HepG2 (cell line): ENCODE results near the gene PALM. TPM values are rescaled to one million over a fixed set of nuclear protein-coding genes. Genes with fewer than 3 reads are reported as not detected.
A peak's percentile ranks its signal among the peaks of the same experiment; 100 is the strongest.

Experiments
- AGO2 ChIP-seq: fragments of 200-400 bp; formaldehyde crosslinking; optimal IDR thresholded peaks from 2 replicates; pipeline ENCODE3; 2017; ENCODE audit warnings: mild to moderate bottlenecking, low read depth, low read length, moderate library complexity
- ATRX ChIP-seq: sonication (generic); formaldehyde crosslinking; IDR thresholded peaks from 2 replicates; pipeline ENCODE4 v1.4.0; 2020; ENCODE audit warnings: missing genetic modification reagents, borderline replicate concordance
- KAT7 ChIP-seq: IDR thresholded peaks from 2 replicates; pipeline ENCODE4 v1.6.1; 2018; ENCODE audit warnings: borderline replicate concordance, missing compliant biosample characterization
- KDM3A ChIP-seq: IDR thresholded peaks from 2 replicates; pipeline ENCODE4 v1.6.1; 2018; ENCODE audit warnings: low read depth, missing compliant biosample characterization
- KLF12 ChIP-seq: sonication (generic); formaldehyde crosslinking; IDR thresholded peaks from 2 replicates; pipeline ENCODE4 v1.4.0; 2020; ENCODE audit warnings: missing genetic modification reagents, borderline replicate concordance
- KMT2B ChIP-seq: IDR thresholded peaks from 2 replicates; pipeline ENCODE4 v1.6.1; 2016; ENCODE audit warnings: missing genetic modification reagents, missing compliant biosample characterization
- MEF2D ChIP-seq: sonication (generic); formaldehyde crosslinking; IDR thresholded peaks from 2 replicates; pipeline ENCODE4 v1.5.1; 2020; ENCODE audit warnings: mild to moderate bottlenecking, missing genetic modification reagents
- NR3C1 ChIP-seq: sonication (generic); formaldehyde crosslinking; IDR thresholded peaks from 2 replicates; pipeline ENCODE4 v1.4.0; 2020; ENCODE audit warnings: missing genetic modification reagents
- RARA ChIP-seq: IDR thresholded peaks from 2 replicates; pipeline ENCODE4 v1.6.1; 2016; ENCODE audit warnings: missing genetic modification reagents, missing compliant biosample characterization
- RFXANK ChIP-seq: IDR thresholded peaks from 2 replicates; pipeline ENCODE4 v1.6.1; 2016
- SRY ChIP-seq: sonication (generic); formaldehyde crosslinking; IDR thresholded peaks from 2 replicates; pipeline ENCODE4 v1.8.0; 2022; ENCODE audit warnings: mild to moderate bottlenecking, missing genetic modification reagents
- XRCC5 ChIP-seq: fragments of 200-400 bp; formaldehyde crosslinking; optimal IDR thresholded peaks from 2 replicates; pipeline ENCODE3; 2017; ENCODE audit warnings: mild to moderate bottlenecking, low read length
- ZNF761 ChIP-seq: sonication (generic); formaldehyde crosslinking; conservative IDR thresholded peaks from 2 replicates; pipeline ENCODE4 v1.4.0; 2020; ENCODE audit warnings: mild to moderate bottlenecking, missing genetic modification reagents
- ZNF775 ChIP-seq: sonication (generic); formaldehyde crosslinking; IDR thresholded peaks from 2 replicates; pipeline ENCODE4 v1.4.0; 2020; ENCODE audit warnings: missing genetic modification reagents, mild to moderate bottlenecking, moderate library complexity, borderline replicate concordance
- ZSCAN25 ChIP-seq: sonication (generic); formaldehyde crosslinking; IDR thresholded peaks from 2 replicates; pipeline ENCODE4 v1.8.0; 2022; ENCODE audit warnings: mild to moderate bottlenecking, missing genetic modification reagents
- polyA plus RNA-seq, 8 experiments: library from polyadenylated mRNA; depleted of rRNA in 3 of 8; stranded (reverse) in 7 of 8; unstranded in 1 of 8; fragments of >200 nt; fragmentation: Illumina TruSeq in 4 of 8; extraction: Trizol in 4 of 8; gene quantifications; 2 replicates each; pipeline versions ENCODE4 v1.2.1 to v1.2.3, GENCODE V29; 2011 to 2016; ENCODE audit warnings: low read depth in 4 of 8, missing spikeins in 1 of 8, mixed read lengths in 1 of 8; ENCODE audit not compliant: insufficient read depth in 1 of 8
- total RNA-seq, 5 experiments: library from RNA; depleted of rRNA; stranded (reverse); fragments of >200 nt; fragmentation: Illumina TruSeq; extraction: Trizol; gene quantifications; 2 replicates each; pipeline ENCODE4 v1.2.3, GENCODE V29; 2016; ENCODE audit warnings: low read depth in 1 of 5
- TF ChIP-seq, protein P1 (sequence below): sonication (generic); formaldehyde crosslinking; IDR thresholded peaks from 2 replicates; pipeline ENCODE4 v1.4.0; 2020; ENCODE audit warnings: missing genetic modification reagents
- TF ChIP-seq, protein P2 (sequence below): sonication (generic); formaldehyde crosslinking; IDR thresholded peaks from 2 replicates; pipeline ENCODE4 v1.8.0; 2022; ENCODE audit warnings: missing genetic modification reagents, mild to moderate bottlenecking, borderline replicate concordance
- TF ChIP-seq, protein P3 (sequence below): sonication (generic); formaldehyde crosslinking; IDR thresholded peaks from 2 replicates; pipeline ENCODE4 v1.4.0; 2020; ENCODE audit warnings: mild to moderate bottlenecking, missing genetic modification reagents
- TF ChIP-seq, protein P4 (sequence below): IDR thresholded peaks from 2 replicates; pipeline ENCODE4 v1.6.1; 2016; ENCODE audit warnings: low read depth, missing genetic modification reagents, missing compliant biosample characterization

Gene PALM
- total and polyA plus RNA-seq, 2 of the 13 experiments (the other 11 are each of a cell fraction or from before 2014, with no cell fraction given), result 4.0 to 9.7 TPM

DNA sequence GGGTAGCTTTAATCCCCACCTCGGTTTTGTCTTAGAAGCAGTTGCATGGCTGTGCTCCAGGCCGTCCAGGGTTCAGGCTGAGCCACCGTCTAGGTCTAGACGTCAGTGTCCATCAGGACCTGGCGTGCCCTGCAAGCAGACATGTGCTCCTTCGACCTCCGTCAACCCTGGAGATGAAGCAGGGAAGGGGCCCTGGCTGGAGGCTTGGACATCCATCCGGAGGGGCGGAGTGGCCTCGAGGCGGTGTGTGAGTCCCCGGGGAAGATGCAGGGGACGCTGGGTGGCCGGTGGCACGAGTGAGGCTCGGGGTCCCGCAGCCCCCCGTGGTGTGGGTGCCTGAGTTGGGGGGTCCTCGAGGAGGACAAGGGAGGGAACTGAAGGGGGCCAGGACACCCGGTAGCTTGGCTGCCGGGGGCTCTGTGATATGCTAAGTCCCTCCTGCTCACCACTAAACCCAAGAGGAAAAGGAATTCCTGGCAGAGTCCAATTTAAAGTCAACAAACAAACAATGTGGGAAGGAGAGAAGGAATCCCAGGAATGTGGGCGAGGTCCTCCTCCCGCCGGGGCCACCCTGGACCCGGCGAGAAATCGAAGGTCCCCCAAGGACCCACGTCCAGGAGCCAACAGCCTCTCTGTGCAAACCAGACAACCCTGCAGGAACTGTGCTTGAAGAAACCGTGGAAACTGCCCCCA, 73.6 kb downstream of the PALM start (continued):
- TF ChIP-seq RFXANK (CRISPR knock-in tag) (no peak), RARA (peak; percentile 39; the same call in 1 of the 2 replicates), XRCC5 (no peak), AGO2 (no peak), KLF12 (no peak; the same call in 1 of the 2 replicates), ATRX (no peak), SRY (CRISPR knock-in tag) (no peak), NR3C1 (CRISPR knock-in tag) (no peak), KMT2B (CRISPR knock-in tag) (no peak), ZNF775 (CRISPR knock-in tag) (no peak), KAT7 (CRISPR knock-in tag) (no peak), ZSCAN25 (peak; percentile 77), MEF2D (CRISPR knock-in tag) (no peak), KDM3A (CRISPR knock-in tag) (0 out of 2 replicates have a peak, but pooled peaks have one; percentile 31), ZNF761 (CRISPR knock-in tag) (no peak)
- TF ChIP-seq, protein P1, sequence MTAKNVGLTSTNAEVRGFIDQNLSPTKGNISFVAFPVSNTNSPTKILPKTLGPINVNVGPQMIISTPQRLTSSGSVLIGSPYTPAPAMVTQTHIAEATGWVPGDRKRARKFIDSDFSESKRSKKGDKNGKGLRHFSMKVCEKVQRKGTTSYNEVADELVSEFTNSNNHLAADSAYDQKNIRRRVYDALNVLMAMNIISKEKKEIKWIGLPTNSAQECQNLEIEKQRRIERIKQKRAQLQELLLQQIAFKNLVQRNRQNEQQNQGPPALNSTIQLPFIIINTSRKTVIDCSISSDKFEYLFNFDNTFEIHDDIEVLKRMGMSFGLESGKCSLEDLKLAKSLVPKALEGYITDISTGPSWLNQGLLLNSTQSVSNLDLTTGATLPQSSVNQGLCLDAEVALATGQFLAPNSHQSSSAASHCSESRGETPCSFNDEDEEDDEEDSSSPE (CRISPR knock-in tag), result no peak; the same call in 1 of the 2 replicates
- TF ChIP-seq, protein P2, sequence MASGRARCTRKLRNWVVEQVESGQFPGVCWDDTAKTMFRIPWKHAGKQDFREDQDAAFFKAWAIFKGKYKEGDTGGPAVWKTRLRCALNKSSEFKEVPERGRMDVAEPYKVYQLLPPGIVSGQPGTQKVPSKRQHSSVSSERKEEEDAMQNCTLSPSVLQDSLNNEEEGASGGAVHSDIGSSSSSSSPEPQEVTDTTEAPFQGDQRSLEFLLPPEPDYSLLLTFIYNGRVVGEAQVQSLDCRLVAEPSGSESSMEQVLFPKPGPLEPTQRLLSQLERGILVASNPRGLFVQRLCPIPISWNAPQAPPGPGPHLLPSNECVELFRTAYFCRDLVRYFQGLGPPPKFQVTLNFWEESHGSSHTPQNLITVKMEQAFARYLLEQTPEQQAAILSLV, result no peak
- TF ChIP-seq, protein P3, sequence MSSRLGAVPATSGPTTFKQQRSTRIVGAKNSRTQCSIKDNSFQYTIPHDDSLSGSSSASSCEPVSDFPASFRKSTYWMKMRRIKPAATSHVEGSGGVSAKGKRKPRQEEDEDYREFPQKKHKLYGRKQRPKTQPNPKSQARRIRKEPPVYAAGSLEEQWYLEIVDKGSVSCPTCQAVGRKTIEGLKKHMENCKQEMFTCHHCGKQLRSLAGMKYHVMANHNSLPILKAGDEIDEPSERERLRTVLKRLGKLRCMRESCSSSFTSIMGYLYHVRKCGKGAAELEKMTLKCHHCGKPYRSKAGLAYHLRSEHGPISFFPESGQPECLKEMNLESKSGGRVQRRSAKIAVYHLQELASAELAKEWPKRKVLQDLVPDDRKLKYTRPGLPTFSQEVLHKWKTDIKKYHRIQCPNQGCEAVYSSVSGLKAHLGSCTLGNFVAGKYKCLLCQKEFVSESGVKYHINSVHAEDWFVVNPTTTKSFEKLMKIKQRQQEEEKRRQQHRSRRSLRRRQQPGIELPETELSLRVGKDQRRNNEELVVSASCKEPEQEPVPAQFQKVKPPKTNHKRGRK (CRISPR knock-in tag), result no peak
- TF ChIP-seq, protein P4, sequence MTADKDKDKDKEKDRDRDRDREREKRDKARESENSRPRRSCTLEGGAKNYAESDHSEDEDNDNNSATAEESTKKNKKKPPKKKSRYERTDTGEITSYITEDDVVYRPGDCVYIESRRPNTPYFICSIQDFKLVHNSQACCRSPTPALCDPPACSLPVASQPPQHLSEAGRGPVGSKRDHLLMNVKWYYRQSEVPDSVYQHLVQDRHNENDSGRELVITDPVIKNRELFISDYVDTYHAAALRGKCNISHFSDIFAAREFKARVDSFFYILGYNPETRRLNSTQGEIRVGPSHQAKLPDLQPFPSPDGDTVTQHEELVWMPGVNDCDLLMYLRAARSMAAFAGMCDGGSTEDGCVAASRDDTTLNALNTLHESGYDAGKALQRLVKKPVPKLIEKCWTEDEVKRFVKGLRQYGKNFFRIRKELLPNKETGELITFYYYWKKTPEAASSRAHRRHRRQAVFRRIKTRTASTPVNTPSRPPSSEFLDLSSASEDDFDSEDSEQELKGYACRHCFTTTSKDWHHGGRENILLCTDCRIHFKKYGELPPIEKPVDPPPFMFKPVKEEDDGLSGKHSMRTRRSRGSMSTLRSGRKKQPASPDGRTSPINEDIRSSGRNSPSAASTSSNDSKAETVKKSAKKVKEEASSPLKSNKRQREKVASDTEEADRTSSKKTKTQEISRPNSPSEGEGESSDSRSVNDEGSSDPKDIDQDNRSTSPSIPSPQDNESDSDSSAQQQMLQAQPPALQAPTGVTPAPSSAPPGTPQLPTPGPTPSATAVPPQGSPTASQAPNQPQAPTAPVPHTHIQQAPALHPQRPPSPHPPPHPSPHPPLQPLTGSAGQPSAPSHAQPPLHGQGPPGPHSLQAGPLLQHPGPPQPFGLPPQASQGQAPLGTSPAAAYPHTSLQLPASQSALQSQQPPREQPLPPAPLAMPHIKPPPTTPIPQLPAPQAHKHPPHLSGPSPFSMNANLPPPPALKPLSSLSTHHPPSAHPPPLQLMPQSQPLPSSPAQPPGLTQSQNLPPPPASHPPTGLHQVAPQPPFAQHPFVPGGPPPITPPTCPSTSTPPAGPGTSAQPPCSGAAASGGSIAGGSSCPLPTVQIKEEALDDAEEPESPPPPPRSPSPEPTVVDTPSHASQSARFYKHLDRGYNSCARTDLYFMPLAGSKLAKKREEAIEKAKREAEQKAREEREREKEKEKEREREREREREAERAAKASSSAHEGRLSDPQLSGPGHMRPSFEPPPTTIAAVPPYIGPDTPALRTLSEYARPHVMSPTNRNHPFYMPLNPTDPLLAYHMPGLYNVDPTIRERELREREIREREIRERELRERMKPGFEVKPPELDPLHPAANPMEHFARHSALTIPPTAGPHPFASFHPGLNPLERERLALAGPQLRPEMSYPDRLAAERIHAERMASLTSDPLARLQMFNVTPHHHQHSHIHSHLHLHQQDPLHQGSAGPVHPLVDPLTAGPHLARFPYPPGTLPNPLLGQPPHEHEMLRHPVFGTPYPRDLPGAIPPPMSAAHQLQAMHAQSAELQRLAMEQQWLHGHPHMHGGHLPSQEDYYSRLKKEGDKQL (CRISPR knock-in tag), result no peak
